IPS-11a (cell line): Measurements from ENCODE around the gene MICALL2.
"Not testable (repeated sequence)": the region's sequence is repeated elsewhere in the genome, so short reads cannot be mapped to it uniquely, and the experiment has no call there.

Experiments
- H3K4me3 ChIP-seq: one replicate; pipeline ENCODE4 v1.5.1; 2013; ENCODE audit warnings: low read depth, low read length, control low read depth

The MICALL2 gene

DNA sequence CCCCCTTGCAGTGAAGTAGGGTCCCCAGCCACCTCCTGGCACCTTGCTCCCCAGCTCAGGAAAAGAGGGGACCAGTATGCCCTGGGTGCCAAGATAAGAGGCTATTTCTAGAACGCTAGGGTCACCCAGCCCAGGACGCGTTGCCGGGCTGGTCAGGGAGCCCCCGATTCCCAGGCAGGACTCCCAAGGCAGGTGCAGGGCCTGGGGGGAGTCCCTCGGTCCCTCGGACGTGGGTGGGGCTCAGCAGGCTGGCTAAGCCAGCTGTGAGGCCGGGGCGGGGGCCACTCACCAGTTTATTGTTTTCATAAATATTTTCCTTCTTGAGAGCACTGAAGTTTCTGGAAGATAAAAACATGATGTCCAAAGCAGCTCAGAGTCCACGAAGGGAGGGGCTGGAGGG is 9.3 kb downstream of the MICALL2 start:
- H3K4me3 ChIP-seq: no peak overlapping the region

DNA sequence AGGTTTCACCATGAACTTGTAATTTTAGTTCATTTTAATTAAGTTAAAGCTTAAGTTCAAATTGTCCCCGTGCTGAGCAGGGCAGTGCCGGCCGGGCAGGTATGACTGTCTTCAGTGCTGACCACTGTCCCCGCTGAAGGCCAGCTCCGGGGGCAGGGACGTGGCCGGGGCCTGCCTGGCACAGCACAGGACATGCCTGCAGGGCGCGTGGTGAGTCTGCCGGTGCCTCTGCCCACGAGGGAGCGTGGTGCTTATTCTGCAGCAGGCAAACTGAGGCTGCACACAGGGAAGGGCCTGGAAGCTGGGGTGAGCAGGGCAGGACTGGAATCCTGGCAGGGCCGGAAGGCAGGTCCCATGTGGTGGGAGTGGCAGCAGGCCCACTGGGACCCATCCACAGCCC is 9.8 kb downstream of the MICALL2 start:
- H3K4me3 ChIP-seq: no peak overlapping the region

DNA sequence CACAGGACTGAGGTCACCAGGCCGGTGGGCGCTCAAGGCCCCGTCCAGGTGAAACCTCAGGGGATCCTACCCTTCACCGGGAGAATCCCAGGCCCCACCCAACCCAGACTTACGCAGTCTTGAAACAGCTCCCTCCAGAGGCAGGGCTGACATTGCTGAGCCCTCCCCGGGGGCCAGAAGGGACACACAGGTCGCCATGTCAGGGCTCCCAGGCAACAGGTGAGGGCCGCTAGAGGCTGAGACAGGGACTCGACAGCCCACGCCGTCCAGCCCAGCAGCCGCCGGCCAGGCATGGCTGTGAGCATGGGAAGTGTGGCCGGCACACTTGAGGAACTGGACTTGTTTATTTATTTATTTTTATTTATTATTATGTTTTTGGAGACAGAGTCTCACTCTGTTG is 10.3 kb downstream of the MICALL2 start:
- no peak overlapping the region for H3K4me3 ChIP-seq

GRCh38 chr7:1447551-1448244 is 11.6 kb downstream of the MICALL2 start:
- H3K4me3 ChIP-seq: no peak overlapping the region

DNA sequence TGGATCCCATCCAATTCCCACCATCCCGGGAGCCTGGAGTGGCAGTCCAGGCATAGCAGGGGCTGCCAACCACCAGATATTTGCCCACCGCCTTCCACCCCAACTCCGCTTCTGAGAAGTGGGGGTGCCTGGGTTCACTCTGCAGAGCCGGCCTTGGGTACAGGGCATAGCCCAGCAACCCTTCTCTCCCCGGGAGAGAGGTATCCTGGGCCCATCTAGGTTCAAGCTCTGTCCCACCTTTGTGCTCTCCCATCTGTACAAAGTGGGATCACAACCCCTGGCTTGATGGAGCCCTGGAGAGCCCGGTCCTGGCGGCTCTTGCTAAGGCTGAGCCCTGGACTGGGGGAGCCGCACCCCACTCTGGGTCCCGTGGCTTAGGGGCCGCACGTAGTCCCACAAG is 12.2 kb downstream of the MICALL2 start:
- H3K4me3 ChIP-seq: no peak overlapping the region

DNA sequence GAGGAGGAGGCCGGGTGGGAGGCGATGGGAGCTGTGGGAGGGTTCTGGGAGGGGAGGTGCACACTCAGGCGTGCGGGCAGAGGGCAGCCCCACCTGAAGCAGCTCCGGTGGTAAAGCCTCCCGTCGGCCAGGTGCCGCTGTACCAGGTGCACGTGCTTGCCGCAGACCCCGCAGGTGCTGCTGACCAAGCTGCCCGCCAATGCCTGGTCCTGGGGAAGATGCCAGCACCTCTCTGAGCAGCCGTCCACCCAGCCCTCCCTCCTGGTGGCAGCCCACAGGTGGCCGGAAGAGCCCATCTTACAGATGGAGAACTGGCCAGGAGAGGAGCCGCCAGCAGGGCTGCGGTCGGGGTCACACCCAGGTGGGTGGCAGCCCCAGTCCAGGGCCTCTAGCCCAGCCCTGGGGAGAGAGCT is 12.6 kb downstream of the MICALL2 start:
- H3K4me3 ChIP-seq: no peak overlapping the region

GRCh38 chr7:1446026-1446425 is 13.2 kb downstream of the MICALL2 start:
- not testable (repeated sequence) for H3K4me3 ChIP-seq

GRCh38 chr7:1445341-1445740 is 13.9 kb downstream of the MICALL2 start:
- no peak overlapping the region for H3K4me3 ChIP-seq

- H3K4me3 ChIP-seq: no peak overlapping the region
Measured at GRCh38 chr7:1444925-1445322, 14.3 kb downstream of the MICALL2 start.

DNA sequence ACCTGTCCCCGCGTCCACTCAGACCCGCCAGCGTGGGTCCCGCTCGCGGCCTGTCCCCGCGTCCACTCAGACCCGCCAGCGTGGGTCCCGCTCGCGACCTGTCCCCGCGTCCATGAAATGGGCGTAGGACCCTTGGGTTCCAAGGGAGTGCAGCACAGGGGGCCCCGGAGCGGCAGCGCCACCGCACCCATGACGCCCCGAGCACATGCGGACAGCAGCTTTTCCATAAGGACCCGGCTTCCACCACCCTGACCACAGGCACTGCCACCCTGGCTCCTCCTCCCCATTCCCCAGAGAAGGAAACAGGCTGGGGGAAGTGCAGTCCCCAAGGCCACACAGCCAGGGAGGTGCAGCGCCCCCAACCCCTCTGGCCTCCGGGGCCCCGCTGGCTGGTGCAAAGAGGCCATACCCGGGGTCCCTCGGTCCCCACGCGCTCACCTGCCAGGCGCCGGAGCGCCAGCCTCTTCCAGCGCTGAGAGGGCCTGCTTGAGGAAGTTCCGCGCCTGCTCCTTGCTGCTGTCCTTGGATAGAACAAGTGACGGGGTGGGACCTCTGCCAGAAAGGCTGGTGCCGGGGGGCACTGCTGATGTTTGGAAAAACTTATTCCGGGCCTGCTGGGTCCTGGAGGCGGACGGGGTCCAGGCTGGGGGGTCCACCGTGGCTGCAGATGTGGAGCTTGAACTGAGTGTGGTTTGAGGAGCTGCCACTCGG is 14.9 kb downstream of the MICALL2 start:
- no peak overlapping the region for H3K4me3 ChIP-seq

DNA sequence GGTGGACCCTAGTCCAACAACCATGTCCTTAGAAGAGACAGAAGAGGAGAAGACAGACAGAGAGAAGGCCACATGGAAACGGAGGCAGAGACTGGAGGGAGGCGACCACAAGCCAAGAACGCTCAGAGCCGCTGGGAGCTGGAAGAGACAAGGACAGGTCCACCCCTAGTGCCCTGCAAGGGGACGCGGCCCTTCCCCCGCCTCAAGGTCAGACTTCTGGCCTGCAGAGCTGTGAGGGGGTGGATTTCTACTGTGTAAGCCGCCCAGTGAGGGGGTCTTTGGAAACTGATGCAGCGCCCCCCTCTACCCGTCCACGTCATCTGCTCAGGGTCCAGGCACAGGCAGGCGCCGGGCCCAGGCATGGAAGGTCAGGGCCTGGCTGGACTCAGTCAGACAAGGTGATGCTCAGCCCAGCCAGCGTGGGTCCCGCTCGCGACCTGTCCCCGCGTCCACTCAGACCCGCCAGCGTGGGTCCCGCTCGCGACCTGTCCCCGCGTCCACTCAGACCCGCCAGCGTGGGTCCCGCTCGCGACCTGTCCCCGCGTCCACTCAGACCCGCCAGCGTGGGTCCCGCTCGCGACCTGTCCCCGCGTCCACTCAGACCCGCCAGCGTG is 15.6 kb downstream of the MICALL2 start:
- H3K4me3 ChIP-seq: not testable (repeated sequence)

GRCh38 chr7:1442355-1443124 is 16.7 kb downstream of the MICALL2 start:
- no peak overlapping the region for H3K4me3 ChIP-seq

DNA sequence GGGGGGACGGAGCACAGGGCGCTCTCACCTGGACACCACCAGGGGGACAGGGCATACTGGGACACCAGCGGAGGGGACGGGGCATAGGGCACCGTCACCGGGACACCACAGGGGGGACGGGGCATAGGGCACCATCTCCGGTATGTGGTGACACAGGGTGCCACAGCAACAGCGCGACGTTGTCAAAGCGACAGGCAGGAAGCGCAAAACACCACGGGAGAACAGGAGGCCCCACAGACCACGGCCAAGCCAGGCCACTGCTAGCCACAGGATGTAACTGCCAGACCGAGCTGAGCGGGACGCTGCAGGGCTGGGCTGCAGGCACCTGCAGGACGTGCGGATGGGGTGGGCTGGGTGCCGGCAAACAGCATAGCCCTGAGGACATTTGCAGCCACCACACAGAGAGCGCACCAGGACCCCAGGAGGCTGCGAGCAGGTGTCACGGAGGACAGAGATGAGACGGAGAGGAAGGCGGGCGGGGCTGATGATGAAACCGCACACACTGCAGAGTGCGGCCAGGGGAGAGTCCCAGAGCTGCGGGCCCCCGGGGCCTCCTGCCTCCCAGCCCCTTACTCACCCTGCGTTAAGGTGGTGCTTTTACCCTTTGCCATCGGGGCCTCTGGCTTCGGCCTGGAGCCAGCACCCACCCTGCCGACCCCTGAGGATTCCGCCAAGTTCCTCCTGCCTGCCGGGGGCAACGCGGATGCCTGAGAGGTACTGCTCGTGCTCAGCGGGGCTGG is 17.5 kb downstream of the MICALL2 start:
- no peak overlapping the region for H3K4me3 ChIP-seq

- H3K4me3 ChIP-seq: no peak overlapping the region
Measured at GRCh38 chr7:1440620-1441019, 18.6 kb downstream of the MICALL2 start.

- H3K4me3 ChIP-seq: no peak overlapping the region
Measured at GRCh38 chr7:1439373-1440363, 19.6 kb downstream of the MICALL2 start.

GRCh38 chr7:1438821-1439220 is 20.4 kb downstream of the MICALL2 start:
- no peak overlapping the region for H3K4me3 ChIP-seq

DNA sequence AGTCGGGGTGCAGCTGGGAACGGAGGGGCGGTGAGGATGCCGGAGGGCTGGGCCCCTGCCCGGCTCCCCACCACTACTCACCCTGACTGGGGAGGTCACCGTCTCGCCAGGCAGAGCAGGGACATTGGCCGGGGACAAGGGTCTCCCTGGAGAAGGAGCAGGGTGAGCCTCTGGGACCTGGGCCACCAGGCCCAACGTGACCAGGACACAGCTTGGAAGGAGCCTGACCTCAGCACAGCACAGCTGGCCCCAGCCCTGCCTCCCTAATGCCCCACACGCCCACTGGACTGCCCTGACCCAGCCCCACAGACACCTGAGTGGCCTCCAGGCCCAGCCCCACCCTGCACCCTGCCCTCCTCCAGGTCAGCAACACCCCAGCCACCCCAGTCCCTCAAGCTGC is 21.1 kb downstream of the MICALL2 start:
- H3K4me3 ChIP-seq: no peak overlapping the region

DNA sequence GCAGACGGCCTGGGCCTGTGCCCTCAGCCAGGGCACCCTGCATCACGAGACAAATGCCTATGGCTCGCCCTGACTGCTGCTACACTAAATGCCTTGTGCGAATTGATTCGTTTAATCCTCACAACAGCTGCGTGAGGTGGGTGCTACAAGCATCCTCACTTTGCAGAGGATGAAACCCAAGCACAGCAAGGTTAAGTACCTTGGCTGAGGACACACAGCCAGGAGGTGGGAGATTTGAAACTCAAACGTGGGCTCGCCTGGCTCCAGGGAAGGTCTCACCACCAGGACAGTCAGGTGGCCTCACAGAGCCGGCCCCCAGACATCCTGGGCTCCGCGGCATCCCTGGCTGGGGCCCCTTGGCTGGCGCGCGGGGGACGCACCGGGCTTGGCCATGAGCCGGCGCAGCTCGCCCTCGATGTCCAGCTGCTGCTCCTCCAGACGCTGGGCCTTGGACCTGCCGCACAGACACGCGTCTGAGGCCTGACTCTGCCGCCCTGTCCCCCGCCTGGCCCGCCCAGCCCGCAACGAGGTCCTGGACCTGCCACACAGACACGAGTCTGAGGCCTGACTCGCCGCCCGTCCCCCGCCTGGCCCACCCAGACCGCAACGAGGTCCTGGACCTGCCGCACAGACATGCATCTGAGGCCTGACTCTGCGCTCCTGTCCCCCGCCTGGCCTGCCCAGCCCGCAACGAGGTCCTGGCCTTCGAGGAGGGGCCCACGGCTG is 22.0 kb downstream of the MICALL2 start:
- no peak overlapping the region for H3K4me3 ChIP-seq

DNA sequence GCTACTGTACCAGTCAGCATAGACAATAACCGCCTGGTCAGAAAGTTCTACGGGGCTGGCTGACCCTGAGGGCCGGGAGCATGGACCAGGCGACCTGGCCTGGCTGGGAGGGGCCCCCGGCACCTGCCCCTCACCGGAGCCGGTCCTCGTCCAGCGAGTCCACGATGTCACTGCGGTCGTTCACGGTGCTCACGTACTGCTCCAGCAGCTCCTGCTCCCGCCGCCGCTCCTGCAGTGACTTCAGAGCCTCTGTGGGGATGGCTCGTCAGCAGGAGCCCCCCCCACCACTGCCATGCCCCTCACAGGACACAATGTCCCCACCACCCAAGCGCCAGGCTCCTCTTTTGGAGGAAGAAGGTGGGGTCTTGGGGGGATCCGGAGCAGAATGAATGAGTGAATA is 22.7 kb downstream of the MICALL2 start:
- no peak overlapping the region for H3K4me3 ChIP-seq
